Large intestine (tissue), 3 donors: ENCODE results near the gene CSF1. TPM values are rescaled to one million over a fixed set of nuclear protein-coding genes. Genes with fewer than 3 reads are reported as not detected.

Source experiments
- DNase-seq, 2 donors: peaks; one replicate each; pipeline versions ENCODE4 v3.0.0 to v3.0.0-alpha.2; 2013
- H3K27ac ChIP-seq: one replicate; pipeline ENCODE4 v1.5.1; 2013; ENCODE audit warnings: low read length
- H3K27me3 ChIP-seq: 2 replicates; pipeline ENCODE4 v1.6.1; 2013; ENCODE audit warnings: low read length; ENCODE audit not compliant: control insufficient read depth, insufficient read depth
- H3K36me3 ChIP-seq: 2 replicates; pipeline ENCODE4 v1.6.1; 2013; ENCODE audit warnings: low read length; ENCODE audit not compliant: control insufficient read depth, insufficient read depth
- H3K4me1 ChIP-seq: one replicate; pipeline ENCODE4 v1.6.1; 2013; ENCODE audit warnings: low read length; ENCODE audit not compliant: control insufficient read depth, insufficient read depth
- H3K4me3 ChIP-seq: one replicate; pipeline ENCODE4 v1.5.1; 2013; ENCODE audit warnings: low read length
- H3K9me3 ChIP-seq: one replicate; pipeline ENCODE4 v1.6.1; 2013; ENCODE audit warnings: mild to moderate bottlenecking, low read depth, low read length, moderate library complexity; ENCODE audit not compliant: control insufficient read depth
- WGBS: methylation state at CpG from one replicate; pipeline ENCODE4 v1.1.5; 2013; ENCODE audit warnings: low lambda C conversion rate; ENCODE audit not compliant: insufficient coverage; 5-methylcytosine and 5-hydroxymethylcytosine counted together
- polyA plus RNA-seq: library from polyadenylated mRNA; unstranded; fragments of 120-200 nt; gene quantifications from one replicate; pipeline ENCODE4 v1.2.1, GENCODE V29; 2013

Gene CSF1
- polyA plus RNA-seq, 1 donor: 9.0 TPM

GRCh38 chr1:109903376-109903930, 7.2 kb upstream of the CSF1 start:
- Histone ChIP-seq H3K27me3 (no peaks in the 10 kb centered on the region), H3K9me3 (no peaks in the 10 kb centered on the region), H3K4me3 (no peak overlapping the region), H3K27ac (no peak overlapping the region), H3K36me3 (no peaks in the 10 kb centered on the region), H3K4me1 (peaks cover 27% of the 10 kb centered on the region)
- DNase-seq: no peak
- no CpG with 5 or more reads among the region's 2 CpGs for WGBS

GRCh38 chr1:109904105-109904817, 6.4 kb upstream of the CSF1 start:
- WGBS: no CpG with 5 or more reads among the region's 7 CpGs
- H3K27ac ChIP-seq: no peak overlapping the region
- H3K4me1 ChIP-seq: peaks cover 34% of the 10 kb centered on the region
- H3K4me3 ChIP-seq: no peak overlapping the region
- no peak for DNase-seq
- no peaks in the 10 kb centered on the region for H3K36me3 ChIP-seq
- no peaks in the 10 kb centered on the region for H3K27me3 ChIP-seq
- H3K9me3 ChIP-seq: no peaks in the 10 kb centered on the region

GRCh38 chr1:109905491-109905890, 5.2 kb upstream of the CSF1 start:
- no peaks in the 10 kb centered on the region for H3K9me3 ChIP-seq
- no peaks in the 10 kb centered on the region for H3K36me3 ChIP-seq
- DNase-seq: no peak
- no peak overlapping the region for H3K27ac ChIP-seq
- WGBS: no CpG with 5 or more reads among the region's 7 CpGs
- H3K4me3 ChIP-seq: no peak overlapping the region
- no peaks in the 10 kb centered on the region for H3K27me3 ChIP-seq
- peaks cover 43% of the 10 kb centered on the region for H3K4me1 ChIP-seq

- Histone ChIP-seq H3K4me1 (peaks cover 37% of the 10 kb centered on the region), H3K4me3 (no peak overlapping the region), H3K36me3 (no peaks in the 10 kb centered on the region), H3K9me3 (no peaks in the 10 kb centered on the region), H3K27me3 (peaks cover 2% of the 10 kb centered on the region), H3K27ac (no peak overlapping the region)
- WGBS: no CpG with 5 or more reads among the region's 7 CpGs
- no peak for DNase-seq
Measured at GRCh38 chr1:109906160-109906838, 4.3 kb upstream of the CSF1 start.

- DNase-seq: no peak
- Histone ChIP-seq H3K36me3 (no peaks in the 10 kb centered on the region), H3K27ac (no peak overlapping the region), H3K9me3 (no peaks in the 10 kb centered on the region), H3K4me1 (peaks cover 35% of the 10 kb centered on the region), H3K4me3 (no peak overlapping the region), H3K27me3 (peaks cover 8% of the 10 kb centered on the region)
- no CpG with 5 or more reads among the region's 4 CpGs for WGBS
Measured at GRCh38 chr1:109906839-109907180, 3.8 kb upstream of the CSF1 start.

- Histone ChIP-seq H3K36me3 (no peaks in the 10 kb centered on the region), H3K27me3 (peaks cover 11% of the 10 kb centered on the region), H3K4me3 (no peak overlapping the region), H3K27ac (no peak overlapping the region), H3K9me3 (no peaks in the 10 kb centered on the region), H3K4me1 (peaks cover 30% of the 10 kb centered on the region)
- no CpG with 5 or more reads among the region's 1 CpG for WGBS
- no peak for DNase-seq
Measured at GRCh38 chr1:109907190-109907774, 3.4 kb upstream of the CSF1 start.

GRCh38 chr1:109908836-109909235, 1.8 kb upstream of the CSF1 start:
- Histone ChIP-seq H3K4me3 (no peak overlapping the region), H3K27ac (peak overlapping the region; percentile 45), H3K27me3 (peaks cover 13% of the 10 kb centered on the region), H3K4me1 (peaks cover 29% of the 10 kb centered on the region), H3K36me3 (no peaks in the 10 kb centered on the region), H3K9me3 (no peaks in the 10 kb centered on the region)
- DNase-seq: peak in 1 of 2 donors; percentile 77
- no CpG with 5 or more reads among the region's 3 CpGs for WGBS

GRCh38 chr1:109909561-109909960, 1.1 kb upstream of the CSF1 start:
- H3K27ac ChIP-seq: peak overlapping the region; percentile 5
- H3K36me3 ChIP-seq: no peaks in the 10 kb centered on the region
- H3K9me3 ChIP-seq: no peaks in the 10 kb centered on the region
- H3K27me3 ChIP-seq: peaks cover 13% of the 10 kb centered on the region
- WGBS: no CpG with 5 or more reads among the region's 3 CpGs
- no peak overlapping the region for H3K4me3 ChIP-seq
- DNase-seq: no peak
- peaks cover 29% of the 10 kb centered on the region for H3K4me1 ChIP-seq

GRCh38 chr1:109910963-109911798, 532 bp downstream of the CSF1 start:
- peaks cover 29% of the 10 kb centered on the region for H3K4me1 ChIP-seq
- WGBS: no CpG with 5 or more reads among the region's 70 CpGs

More at GRCh38 chr1:109910963-109911798, 532 bp downstream of the CSF1 start:
- H3K27me3 ChIP-seq: peaks cover 13% of the 10 kb centered on the region
- peak overlapping the region; percentile 61 for H3K4me3 ChIP-seq
- no peak overlapping the region for H3K27ac ChIP-seq
- H3K9me3 ChIP-seq: no peaks in the 10 kb centered on the region
- no peak for DNase-seq
- H3K36me3 ChIP-seq: peaks cover 3% of the 10 kb centered on the region
